GM18909 (cell line): ENCODE measurements around the gene R3HDM2.

Experiments used
- ATAC-seq: cut with Tn5 transposase; IDR thresholded peaks from one replicate; pipeline ENCODE4 v1.9.1; 2021; ENCODE audit warnings: mild to moderate bottlenecking; ENCODE audit not compliant: unreplicated experiment, poor library complexity

R3HDM2 gene

DNA sequence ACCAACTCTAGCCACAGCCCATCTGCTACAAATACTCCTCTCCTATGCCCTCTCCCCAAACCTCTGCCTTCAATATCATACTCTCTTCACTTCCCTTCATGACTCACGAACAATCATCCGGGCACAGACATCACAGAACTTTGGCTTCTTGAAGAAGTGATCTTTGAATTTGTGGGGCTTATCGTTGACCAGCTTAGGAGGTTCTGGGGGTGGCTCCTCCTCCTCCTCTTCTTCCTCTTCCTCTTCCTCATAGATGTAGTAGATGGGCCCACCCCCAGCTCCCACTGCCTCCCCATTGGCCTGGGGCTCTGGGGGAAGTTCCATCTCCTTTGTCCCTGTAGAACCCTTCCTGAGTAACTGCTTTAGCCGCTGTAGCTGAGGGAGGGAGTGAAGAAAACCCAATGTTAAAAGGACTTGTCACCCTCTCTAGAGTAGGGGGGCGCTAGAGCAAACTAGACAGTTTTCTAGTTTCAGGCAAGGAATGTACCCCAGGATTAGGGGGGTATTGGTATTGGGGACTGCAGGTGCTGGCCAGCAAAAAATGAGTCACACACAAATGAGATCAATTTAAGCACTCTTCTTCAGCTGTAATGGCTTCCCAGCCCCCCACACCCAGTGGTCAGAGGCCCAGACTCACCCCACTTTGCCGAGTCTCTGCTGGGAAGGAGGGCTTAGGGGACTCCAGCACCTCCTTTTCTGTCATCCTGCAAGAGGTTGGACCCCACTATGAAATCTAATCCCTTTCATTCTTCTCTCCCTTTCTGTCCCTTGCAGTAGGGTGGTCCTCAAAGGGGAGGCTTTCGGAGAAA lies 181.7 kb downstream of the R3HDM2 start:
- no peak for ATAC-seq

DNA sequence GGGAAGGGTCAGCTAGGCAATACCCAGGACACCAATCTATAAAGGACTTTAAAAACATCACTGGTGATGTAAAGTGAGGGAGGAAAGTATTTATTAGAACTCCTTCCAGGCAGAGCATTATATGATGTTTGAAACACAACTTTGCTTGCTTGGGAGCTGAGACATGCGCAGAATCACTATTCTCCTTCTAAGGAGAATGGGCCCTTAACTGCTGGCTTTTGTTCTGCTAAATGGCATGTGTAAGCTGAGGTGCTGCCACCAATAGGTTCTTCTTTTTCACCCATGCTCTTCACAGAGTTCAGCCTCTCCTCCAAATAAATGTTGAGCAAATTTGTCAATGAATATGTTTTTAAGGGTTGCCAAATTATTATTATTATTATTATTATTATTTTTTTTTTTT lies 183.8 kb downstream of the R3HDM2 start:
- ATAC-seq, result no peak

- ATAC-seq, result no peak
These were observed 186.5 kb downstream of the R3HDM2 start for GRCh38 chr12:57244312-57244696.

- no peak for ATAC-seq
These were observed 187.1 kb downstream of the R3HDM2 start for GRCh38 chr12:57243521-57244311.

DNA sequence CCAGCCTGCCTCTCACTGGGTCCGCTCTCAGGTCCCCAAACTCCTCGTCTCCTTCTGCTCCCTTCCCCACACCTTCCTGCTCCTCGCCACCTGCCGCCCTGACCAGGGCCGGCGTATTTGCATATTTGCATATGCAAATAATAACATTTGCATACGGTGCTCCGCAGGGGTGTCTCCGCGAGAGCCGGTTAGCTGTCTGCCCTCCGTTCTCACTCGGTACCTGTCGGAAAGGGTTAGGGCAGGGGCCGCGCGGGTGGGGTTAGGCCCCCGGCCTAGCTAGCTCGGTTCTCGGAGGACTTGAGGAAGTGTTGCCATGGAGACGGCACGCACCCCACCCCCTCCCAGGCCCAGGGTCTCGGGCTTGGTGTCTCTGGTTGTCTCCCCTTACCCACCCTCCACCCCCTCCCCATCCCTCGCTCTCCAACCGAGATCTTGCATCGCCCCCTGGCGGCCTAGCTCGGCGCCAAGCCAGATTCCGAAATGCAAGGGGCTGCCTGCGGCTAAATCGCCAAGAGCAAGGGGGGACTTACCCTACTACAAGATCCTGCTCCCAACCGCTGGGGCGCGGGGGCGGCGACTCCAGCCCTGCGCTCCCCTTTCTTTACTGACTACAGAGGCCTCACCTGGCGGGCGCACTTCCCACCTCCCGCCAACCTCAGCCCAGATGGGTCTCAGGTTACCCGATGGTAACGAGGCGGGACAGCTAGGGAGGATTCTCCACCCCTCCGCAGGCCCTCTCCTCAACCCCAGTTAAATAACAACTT lies 188.0 kb downstream of the R3HDM2 start:
- peak; percentile 36 for ATAC-seq

DNA sequence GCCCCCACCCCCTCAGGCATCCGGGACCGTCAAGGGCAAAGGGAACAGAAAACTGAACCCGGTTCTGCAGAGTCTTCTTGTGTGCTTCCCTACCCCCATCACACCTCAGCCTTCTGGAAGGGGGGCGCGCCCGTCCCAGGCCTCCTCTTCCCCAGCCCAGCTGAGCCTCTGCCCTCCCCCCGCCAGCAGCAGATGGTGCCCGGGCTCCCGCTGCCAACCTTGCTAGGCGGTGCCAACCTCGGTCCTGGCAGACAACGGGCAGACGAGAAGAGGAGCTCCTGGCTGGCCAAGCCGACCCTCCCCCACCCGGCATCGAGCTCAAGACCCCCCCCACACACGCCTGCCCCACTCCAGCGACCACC lies 188.5 kb downstream of the R3HDM2 start:
- ATAC-seq, result no peak

- ATAC-seq, result no peak
These were observed 189.2 kb downstream of the R3HDM2 start for GRCh38 chr12:57241402-57242310.

GRCh38 chr12:57240926-57241401 lies 189.9 kb downstream of the R3HDM2 start:
- no peak for ATAC-seq

DNA sequence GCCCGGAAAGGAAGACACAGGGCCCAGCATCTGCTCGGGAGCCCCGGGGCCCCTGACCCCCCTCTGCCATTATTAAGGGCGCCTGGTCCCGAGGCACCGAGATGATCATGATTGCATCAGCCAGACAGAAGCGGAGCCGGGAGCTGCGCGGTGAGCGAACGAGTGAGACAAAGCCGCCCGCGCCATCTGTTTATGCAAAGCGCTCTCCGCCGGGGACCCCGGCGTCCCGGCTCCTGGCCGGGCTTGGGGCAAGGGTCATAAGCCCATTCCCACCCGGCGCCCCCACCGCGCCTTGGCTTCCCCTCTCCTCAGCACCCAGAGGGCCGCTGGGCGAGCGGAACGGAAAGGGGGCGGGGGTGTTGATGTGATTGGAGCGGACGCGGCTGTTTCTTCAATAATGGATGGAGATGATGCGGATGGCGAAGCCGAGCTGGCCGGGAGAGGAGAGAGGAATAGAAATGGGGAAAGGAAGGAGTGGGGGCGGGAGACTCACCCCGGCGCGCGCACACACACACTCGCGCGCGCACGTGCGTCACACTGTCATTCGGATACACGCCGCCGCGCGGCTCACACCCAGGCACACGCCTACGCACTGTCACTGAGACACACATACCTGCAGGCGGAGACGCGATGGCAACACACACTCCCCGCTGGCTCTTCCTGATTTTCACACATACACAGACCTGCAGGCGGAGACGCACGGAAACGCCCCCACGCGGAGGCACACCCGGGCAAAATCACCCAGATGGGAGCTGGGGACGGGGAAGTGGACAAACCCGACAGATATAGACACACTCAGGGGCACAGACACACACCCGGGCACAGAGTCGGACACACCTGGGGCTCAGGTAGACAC lies 190.5 kb downstream of the R3HDM2 start:
- ATAC-seq, result no peak

DNA sequence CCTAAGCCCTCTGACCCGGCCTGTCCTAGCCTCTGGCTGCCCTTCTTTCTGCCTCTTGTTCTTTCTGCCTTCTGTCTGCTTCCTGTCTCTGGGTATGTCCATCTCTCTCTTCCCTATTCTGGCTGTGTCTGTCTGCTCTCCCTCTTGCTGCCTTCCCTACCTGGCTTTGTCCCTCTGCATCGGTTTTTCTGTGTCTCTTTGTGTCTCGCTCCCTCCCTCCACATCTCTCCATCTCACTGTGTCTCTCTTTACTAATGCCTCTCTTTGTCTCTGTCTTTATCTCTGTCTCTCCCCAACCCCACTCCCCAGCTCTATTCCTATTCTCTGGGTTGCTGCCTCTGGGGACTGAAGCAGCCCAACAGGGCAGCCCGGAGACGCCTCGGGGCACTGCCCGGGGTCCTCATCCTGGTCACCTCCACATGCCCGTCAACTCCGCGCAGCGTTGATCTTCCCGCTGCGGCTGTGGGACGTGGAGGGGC lies 191.2 kb downstream of the R3HDM2 start:
- ATAC-seq, result no peak

- peak; percentile 66 for ATAC-seq
These were observed 191.8 kb downstream of the R3HDM2 start for GRCh38 chr12:57238854-57239554.

DNA sequence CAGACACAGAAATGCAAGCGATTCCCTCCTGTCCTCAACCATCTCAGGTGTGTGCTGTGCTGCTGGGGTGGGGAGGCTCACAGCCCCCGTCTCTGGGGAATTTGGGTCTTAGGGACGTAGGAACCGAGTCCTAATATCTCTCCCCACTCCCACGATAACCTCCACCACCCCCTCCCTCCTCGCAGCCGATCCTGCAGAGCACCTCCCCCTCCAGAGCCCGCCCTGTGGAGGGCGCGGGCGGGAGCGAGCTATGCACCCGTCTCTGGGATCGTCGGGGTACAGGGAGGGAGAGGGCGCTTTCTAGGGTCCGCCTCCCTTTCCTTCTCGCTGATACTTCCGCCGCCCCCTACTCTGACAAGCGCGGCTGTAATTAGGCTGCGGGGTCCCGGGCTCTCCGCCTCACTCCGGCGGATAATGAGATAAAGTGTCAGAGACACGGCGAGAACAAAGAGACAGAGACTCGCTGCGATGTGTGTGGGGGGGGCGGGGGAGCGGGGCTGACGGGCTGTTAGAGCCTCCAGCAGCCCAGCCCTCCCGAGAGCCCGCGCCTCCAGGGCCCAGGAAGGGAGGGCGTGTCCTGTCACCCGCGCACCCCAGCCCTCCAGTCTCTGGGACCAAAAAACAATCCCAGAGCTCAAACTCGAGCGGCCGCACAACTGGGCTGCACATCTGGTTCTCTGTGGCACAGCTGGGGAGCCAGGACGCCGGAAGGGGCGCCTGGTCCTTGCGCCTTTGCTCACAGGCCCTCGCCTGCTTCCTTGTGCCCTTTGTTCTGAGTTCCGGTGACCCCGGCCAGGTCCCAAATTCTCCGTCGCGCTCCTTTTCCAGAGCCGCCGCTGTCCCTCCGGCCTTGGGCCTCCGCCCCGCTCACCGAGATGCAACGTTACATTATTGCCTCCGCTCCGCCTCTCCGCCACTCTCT lies 192.7 kb downstream of the R3HDM2 start:
- ATAC-seq, result no peak

DNA sequence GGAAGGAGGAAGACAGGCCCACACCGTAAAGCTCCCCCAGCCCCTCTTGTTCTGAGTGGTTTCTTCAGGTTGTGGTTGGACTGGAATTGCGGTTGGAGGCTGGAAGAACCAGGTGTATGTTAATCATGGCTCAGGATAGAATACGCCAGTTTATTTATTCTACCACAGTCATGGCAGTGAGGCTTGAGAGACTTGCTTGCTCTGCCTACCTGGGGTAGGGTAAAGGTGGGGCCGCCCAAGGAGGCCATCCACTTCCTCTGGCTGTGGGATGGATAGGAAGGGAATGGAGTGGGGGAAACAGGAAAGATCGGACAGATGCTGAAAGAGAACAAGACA lies 193.3 kb downstream of the R3HDM2 start:
- no peak for ATAC-seq

GRCh38 chr12:57236925-57237595 lies 193.8 kb downstream of the R3HDM2 start:
- ATAC-seq, result no peak

DNA sequence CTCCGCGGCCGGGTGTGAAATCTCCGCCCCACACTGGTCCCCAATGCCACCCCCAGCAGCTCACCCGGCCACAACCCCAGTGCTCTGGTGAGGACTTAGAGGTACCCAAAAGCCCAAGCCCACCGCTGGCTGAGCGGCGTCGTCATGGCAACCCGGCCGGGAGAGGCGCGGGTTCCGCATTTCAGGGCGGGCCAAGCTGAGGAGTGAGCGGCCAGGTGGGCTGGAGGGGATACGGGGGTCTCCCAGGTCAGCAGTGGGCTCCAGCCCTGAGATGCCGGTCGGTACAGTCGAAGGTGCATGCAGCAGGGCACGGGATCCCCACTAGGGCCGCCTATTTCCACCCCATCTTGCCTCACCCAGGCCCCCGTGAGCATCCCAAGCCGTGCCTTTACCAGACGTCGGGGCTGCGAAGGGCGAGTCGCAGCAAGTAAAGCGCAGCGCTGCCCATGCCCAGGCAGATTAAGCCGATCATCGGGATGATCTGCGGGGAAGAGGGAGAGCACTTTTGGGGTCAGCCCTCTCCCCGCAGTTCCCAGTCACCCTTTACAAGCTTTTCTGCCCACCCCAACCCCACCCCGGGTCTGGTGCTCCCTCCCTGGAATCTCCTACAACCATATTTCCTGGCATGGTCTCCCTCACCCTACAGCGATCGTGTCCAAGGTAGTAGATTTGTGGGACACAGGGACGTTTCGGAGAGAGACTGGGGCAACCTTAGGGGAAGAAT lies 194.5 kb downstream of the R3HDM2 start:
- ATAC-seq, result no peak

- no peak for ATAC-seq
These were observed 195.1 kb downstream of the R3HDM2 start for GRCh38 chr12:57235728-57236131.
